Astrocyte (in vitro differentiated cells and primary cell): ENCODE results near the gene KCTD15. TPM values are rescaled to one million over a fixed set of nuclear protein-coding genes. Genes with fewer than 3 reads are reported as not detected.

ENCODE experiments used
- DNase-seq: peaks from one replicate; pipeline ENCODE4 v3.0.0-alpha.2; 2010; ENCODE audit warnings: low read depth
- FAIRE-seq: peaks from 2 replicates; lab custom pipeline; 2011; peaks lifted over from hg19 to GRCh38; lab: Jason Lieb, UNC
- H2AFZ ChIP-seq: 2 replicates; pipeline ENCODE4 v1.6.0; 2012; ENCODE audit warnings: low read depth, low read length, inconsistent platforms
- H3K27ac ChIP-seq: 2 replicates; pipeline ENCODE4 v1.5.1; 2011; ENCODE audit warnings: low read depth, low read length, inconsistent platforms
- H3K27me3 ChIP-seq: 2 replicates; pipeline ENCODE4 v1.6.0; 2011; ENCODE audit warnings: low read length, inconsistent platforms; ENCODE audit not compliant: insufficient read depth
- H3K36me3 ChIP-seq: 2 replicates; pipeline ENCODE4 v1.5.1; 2011; ENCODE audit warnings: low read length, inconsistent platforms; ENCODE audit not compliant: insufficient read depth
- H3K4me1 ChIP-seq: 2 replicates; pipeline ENCODE4 v1.5.1; 2011; ENCODE audit warnings: low read length, inconsistent platforms; ENCODE audit not compliant: insufficient read depth
- H3K4me2 ChIP-seq: 2 replicates; pipeline ENCODE4 v1.6.0; 2012; ENCODE audit warnings: low read length, inconsistent platforms
- H3K4me3 ChIP-seq: 2 replicates; pipeline ENCODE4 v1.5.1; 2011; ENCODE audit warnings: low read depth, mild to moderate bottlenecking, low read length, inconsistent platforms; ENCODE audit not compliant: insufficient read depth
- H3K79me2 ChIP-seq: 2 replicates; pipeline ENCODE4 v1.6.0; 2012; ENCODE audit warnings: mild to moderate bottlenecking, low read length, inconsistent platforms; ENCODE audit not compliant: insufficient read depth
- H3K9ac ChIP-seq: 2 replicates; pipeline ENCODE4 v1.6.0; 2012; ENCODE audit warnings: mild to moderate bottlenecking, low read length, inconsistent platforms
- H3K9me3 ChIP-seq: 2 replicates; pipeline ENCODE4 v1.5.1; 2012; ENCODE audit warnings: low read depth, mild to moderate bottlenecking, low read length, inconsistent platforms; ENCODE audit not compliant: insufficient read depth
- H4K20me1 ChIP-seq: 2 replicates; pipeline ENCODE4 v1.6.0; 2012; ENCODE audit warnings: low read length, inconsistent platforms; ENCODE audit not compliant: insufficient read depth
- H3K27ac Mint-ChIP-seq: one replicate; pipeline ENCODE4 v1.8.0; 2021; ENCODE audit warnings: mild to moderate bottlenecking, mixed read lengths; ENCODE audit not compliant: unreplicated experiment
- H3K27me3 Mint-ChIP-seq: one replicate; pipeline ENCODE4 v1.8.0; 2021; ENCODE audit warnings: low read depth, mixed read lengths; ENCODE audit not compliant: unreplicated experiment
- H3K36me3 Mint-ChIP-seq: one replicate; pipeline ENCODE4 v1.8.0; 2021; ENCODE audit warnings: low read depth, mixed read lengths; ENCODE audit not compliant: unreplicated experiment
- H3K4me1 Mint-ChIP-seq: one replicate; pipeline ENCODE4 v1.8.0; 2021; ENCODE audit warnings: low read depth, mixed read lengths; ENCODE audit not compliant: unreplicated experiment
- H3K4me3 Mint-ChIP-seq: one replicate; pipeline ENCODE4 v1.8.0; 2021; ENCODE audit warnings: mild to moderate bottlenecking, moderate library complexity, mixed read lengths; ENCODE audit not compliant: unreplicated experiment
- H3K9me3 Mint-ChIP-seq: one replicate; pipeline ENCODE4 v1.8.0; 2021; ENCODE audit warnings: mild to moderate bottlenecking, mixed read lengths; ENCODE audit not compliant: unreplicated experiment
- CTCF ChIP-seq: IDR thresholded peaks from 2 replicates; pipeline ENCODE4 v1.5.1; 2011; ENCODE audit warnings: low read depth, mild to moderate bottlenecking, inconsistent platforms, low read length, moderate library complexity; ENCODE audit not compliant: insufficient read depth
- EZH2 ChIP-seq: IDR thresholded peaks from 2 replicates; pipeline ENCODE4 v1.6.1; 2012; ENCODE audit warnings: mild to moderate bottlenecking, low read length, inconsistent platforms; ENCODE audit not compliant: insufficient read depth
- total RNA-seq: library from RNA; stranded (reverse); gene quantifications from 2 replicates; pipeline ENCODE4 v1.2.1, GENCODE V29; 2021

The KCTD15 gene
- total RNA-seq, 1 donor from 2014 or later = 43.3 TPM

- Histone ChIP-seq H2AFZ (no peak overlapping the region), H3K4me1 (no peaks in the 10 kb centered on the region), H3K27me3 (no peaks in the 10 kb centered on the region), H4K20me1 (peaks cover 43% of the 10 kb centered on the region), H3K4me2 (no peak overlapping the region), H3K27ac (no peak overlapping the region), H3K79me2 (no peaks in the 10 kb centered on the region), H3K9me3 (no peaks in the 10 kb centered on the region), H3K9ac (no peak overlapping the region), H3K36me3 (peaks cover 8% of the 10 kb centered on the region), H3K4me3 (no peak overlapping the region)
- H3K27me3 Mint-ChIP-seq = no peaks in the 10 kb centered on the region
- DNase-seq = no peak
- H3K36me3 Mint-ChIP-seq = peaks cover 20% of the 10 kb centered on the region
- no peak overlapping the region for H3K4me3 Mint-ChIP-seq
- TF ChIP-seq EZH2 (no peak), CTCF (no peak)
- no peak for FAIRE-seq
- no peaks in the 10 kb centered on the region for H3K9me3 Mint-ChIP-seq
- H3K27ac Mint-ChIP-seq = peak overlapping the region; percentile 77
- H3K4me1 Mint-ChIP-seq = peaks cover 14% of the 10 kb centered on the region
Observed at GRCh38 chr19:33812388-33813330, 16.0 kb downstream of the KCTD15 start.

GRCh38 chr19:33813391-33814101 lies 16.9 kb downstream of the KCTD15 start:
- TF ChIP-seq CTCF = no peak
- no peak for TF ChIP-seq EZH2
- no peak overlapping the region for H3K27ac Mint-ChIP-seq
- peaks cover 14% of the 10 kb centered on the region for H3K4me1 Mint-ChIP-seq
- H3K36me3 Mint-ChIP-seq = peaks cover 18% of the 10 kb centered on the region
- Histone ChIP-seq H4K20me1 (peaks cover 34% of the 10 kb centered on the region), H3K4me3 (no peak overlapping the region), H3K9me3 (no peaks in the 10 kb centered on the region), H2AFZ (no peak overlapping the region), H3K9ac (no peak overlapping the region), H3K4me1 (no peaks in the 10 kb centered on the region), H3K36me3 (peaks cover 8% of the 10 kb centered on the region), H3K4me2 (no peak overlapping the region), H3K79me2 (no peaks in the 10 kb centered on the region), H3K27me3 (no peaks in the 10 kb centered on the region), H3K27ac (no peak overlapping the region)
- H3K27me3 Mint-ChIP-seq = peaks cover 4% of the 10 kb centered on the region
- FAIRE-seq (no peak), DNase-seq (no peak)
- no peak overlapping the region for H3K4me3 Mint-ChIP-seq
- no peaks in the 10 kb centered on the region for H3K9me3 Mint-ChIP-seq
